PC-9 (cell line): ENCODE measurements around the gene DDX41.

Experiments
- EZH2 ChIP-seq: fragments of 200-600 bp; sonication (generic); IDR thresholded peaks from 2 replicates; pipeline ENCODE4 v1.8.0; 2017; ENCODE audit warnings: antibody characterized with exemption, low read depth
- TF ChIP-seq, protein P1 (sequence below): fragments of 200-600 bp; sonication (generic); conservative IDR thresholded peaks from 2 replicates; pipeline ENCODE4 v1.6.1; 2017; ENCODE audit warnings: mixed run types, antibody characterized with exemption, mild to moderate bottlenecking, moderate library complexity

DNA sequence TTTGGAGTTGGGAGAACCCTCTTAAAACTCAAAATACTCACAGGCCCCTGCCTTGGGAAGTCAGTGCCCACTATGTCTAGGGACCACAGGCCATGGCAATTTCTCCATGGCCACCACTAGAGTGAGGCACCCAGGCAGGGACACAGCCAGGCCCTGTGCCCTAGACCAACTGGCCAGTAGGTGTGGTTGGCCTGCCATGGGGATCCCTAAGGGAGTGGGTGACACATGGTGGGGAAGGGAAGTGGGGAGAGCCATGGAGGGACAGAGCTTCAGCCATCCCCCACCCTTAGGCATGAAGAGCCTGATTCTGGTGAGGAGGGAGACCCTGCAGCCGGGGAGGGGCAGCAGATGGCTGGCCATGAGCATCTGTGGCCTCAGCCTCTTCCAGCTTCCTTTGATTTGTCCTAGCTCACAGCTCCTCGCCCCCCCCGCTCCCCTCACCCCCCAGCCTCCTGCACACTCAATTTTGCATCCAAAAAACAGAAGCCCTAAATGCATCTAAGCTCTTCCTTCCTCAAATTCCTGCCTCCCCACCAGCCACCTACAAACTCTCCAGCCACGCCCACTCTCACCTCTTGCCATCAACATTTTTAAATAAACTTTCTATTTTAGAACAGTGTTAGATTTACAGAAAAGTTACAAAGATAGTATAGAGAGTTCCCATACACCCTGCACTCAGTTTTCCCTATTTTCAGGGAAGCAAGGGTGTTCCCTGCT, 41.8 kb downstream of the DDX41 start:
- TF ChIP-seq, protein P1, sequence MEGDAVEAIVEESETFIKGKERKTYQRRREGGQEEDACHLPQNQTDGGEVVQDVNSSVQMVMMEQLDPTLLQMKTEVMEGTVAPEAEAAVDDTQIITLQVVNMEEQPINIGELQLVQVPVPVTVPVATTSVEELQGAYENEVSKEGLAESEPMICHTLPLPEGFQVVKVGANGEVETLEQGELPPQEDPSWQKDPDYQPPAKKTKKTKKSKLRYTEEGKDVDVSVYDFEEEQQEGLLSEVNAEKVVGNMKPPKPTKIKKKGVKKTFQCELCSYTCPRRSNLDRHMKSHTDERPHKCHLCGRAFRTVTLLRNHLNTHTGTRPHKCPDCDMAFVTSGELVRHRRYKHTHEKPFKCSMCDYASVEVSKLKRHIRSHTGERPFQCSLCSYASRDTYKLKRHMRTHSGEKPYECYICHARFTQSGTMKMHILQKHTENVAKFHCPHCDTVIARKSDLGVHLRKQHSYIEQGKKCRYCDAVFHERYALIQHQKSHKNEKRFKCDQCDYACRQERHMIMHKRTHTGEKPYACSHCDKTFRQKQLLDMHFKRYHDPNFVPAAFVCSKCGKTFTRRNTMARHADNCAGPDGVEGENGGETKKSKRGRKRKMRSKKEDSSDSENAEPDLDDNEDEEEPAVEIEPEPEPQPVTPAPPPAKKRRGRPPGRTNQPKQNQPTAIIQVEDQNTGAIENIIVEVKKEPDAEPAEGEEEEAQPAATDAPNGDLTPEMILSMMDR: no peak
- no peak for TF ChIP-seq EZH2
